ENCODE measurements around the gene PHETA1. TPM values are rescaled to one million over a fixed set of nuclear protein-coding genes. Genes with fewer than 3 reads are reported as not detected.

PHETA1 gene
- total and polyA plus RNA-seq, 2 donors (not counting 3 experiments of a cell fraction or from before 2014, with no cell fraction given) = 10.6 to 20.0 TPM

DNA sequence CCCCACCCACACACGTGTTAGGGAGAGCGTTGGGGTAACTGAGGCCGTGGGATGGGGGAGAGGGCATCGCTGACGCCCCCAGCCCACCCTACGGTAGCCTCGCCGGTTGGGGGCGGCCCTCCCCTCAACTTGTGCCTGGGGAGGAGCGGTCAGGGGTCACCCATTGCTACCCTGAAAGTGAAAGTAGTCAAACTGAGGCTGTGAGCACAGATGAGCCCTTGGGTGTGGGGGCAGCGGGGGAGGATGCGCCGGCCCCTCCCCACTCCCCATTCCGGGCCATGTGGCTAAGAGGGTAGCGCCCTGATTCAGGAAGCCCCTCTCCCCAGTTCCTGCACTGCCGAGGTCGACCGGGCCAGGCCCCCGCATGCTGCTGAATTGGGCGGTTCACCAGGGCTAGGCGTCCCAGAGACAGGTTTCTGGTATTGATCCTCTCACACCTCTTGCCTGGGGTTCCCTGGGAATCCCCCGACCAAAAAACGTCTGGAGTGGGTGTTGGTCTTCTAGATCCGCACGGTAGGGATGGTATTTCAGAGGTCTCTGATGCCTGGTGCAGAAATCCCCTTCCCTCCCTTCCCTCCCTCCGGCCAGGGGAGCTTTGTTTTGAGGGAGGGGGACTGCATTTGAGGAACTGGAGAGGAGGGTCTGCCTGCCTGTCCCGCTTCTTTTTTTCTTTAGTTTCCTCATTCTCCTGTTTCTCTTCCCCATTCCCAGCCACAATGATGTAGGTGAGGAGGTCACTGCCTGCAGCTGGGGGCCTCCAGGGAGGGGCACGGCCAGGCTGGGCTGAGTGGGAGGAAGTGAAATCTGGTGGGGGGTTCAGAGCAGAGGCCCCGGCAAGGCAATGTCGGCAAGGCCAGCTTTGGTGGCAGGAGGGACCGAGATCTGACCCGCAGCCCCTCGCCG, 37.8 kb upstream of the PHETA1 start:
- peaks cover 59% of the 10 kb centered on the region for H3K4me1 ChIP-seq (ENCODE audit: control insufficient read depth, extremely low read depth, insufficient read depth, low read length)
- ChIA-PET CTCF (interaction anchor here (0.8 to 7.7 kb wide), 6 partner anchors 10 to 44 kb away, joined by 3 to 101 read pairs (median 20); no protein-coding TSS in a partner anchor), POLR2A (no interaction called here)
- DNase-seq (ENCODE audit: low read depth, low spot score) = no peak
- H3K27me3 ChIP-seq (ENCODE audit: control insufficient read depth in 2 of 2, insufficient read depth in 2 of 2, low read length in 2 of 2) = no peaks in the 10 kb centered on the region
- dilution Hi-C loops (cut with MboI; ENCODE audit: extremely low pct_ligation_motif_present, low sequenced_read_pairs) = no loop called here
- peaks cover 58% of the 10 kb centered on the region for H3K79me2 ChIP-seq (ENCODE audit: control insufficient read depth, insufficient read depth, low read length)
- H3K4me3 ChIP-seq (replicated peaks in 1 of 3; ENCODE audit: insufficient read depth in 1 of 3, low read depth in 1 of 3, low read length in 3 of 3) = peak overlapping the region; percentile 83 to 94 (median 91)
- peak overlapping the region; percentile 96 for H3K4me2 ChIP-seq (ENCODE audit: insufficient read depth, low read length)
- no peaks in the 10 kb centered on the region for H3K36me3 ChIP-seq (ENCODE audit: control insufficient read depth in 2 of 2, extremely low read depth in 1 of 2, insufficient read depth in 2 of 2, low read length in 2 of 2)
- no peak for FAIRE-seq
- H4K20me1 ChIP-seq (replicated peaks; ENCODE audit: control insufficient read depth, extremely low read depth, insufficient read depth, low read length) = no peaks in the 10 kb centered on the region
- H3K27ac ChIP-seq (ENCODE audit: insufficient read depth, low read depth, low read length) = peak overlapping the region; percentile 87
- intact Hi-C loops (cut with micrococcal nuclease) = loop anchor here (5.0 kb wide), 1 partner anchor 191 kb away; the partner anchor contains the start of gene ATXN2
- no peak overlapping the region for H2AFZ ChIP-seq (ENCODE audit: low read depth, low read length)
- no peaks in the 10 kb centered on the region for H3K9me3 ChIP-seq (replicated peaks; ENCODE audit: control insufficient read depth, insufficient read depth, low read length)
- TF ChIP-seq EZH2 (IDR thresholded peaks at IDR 0.05; ENCODE audit: borderline replicate concordance, low read depth, low read length, severe bottlenecking) = no peak
- TF ChIP-seq JUN (IDR thresholded peaks at IDR 0.05; ENCODE audit: borderline replicate concordance, insufficient read depth, insufficient read length, low read depth) = no peak
- TF ChIP-seq POLR2A (IDR thresholded peaks at IDR 0.05; ENCODE audit: low read depth, low read length) = peak; percentile 56
- TF ChIP-seq, protein P1, sequence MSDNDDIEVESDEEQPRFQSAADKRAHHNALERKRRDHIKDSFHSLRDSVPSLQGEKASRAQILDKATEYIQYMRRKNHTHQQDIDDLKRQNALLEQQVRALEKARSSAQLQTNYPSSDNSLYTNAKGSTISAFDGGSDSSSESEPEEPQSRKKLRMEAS (IDR thresholded peaks at IDR 0.05; ENCODE audit: insufficient read depth, insufficient read length) = no peak
- no peak for TF ChIP-seq FOS (IDR thresholded peaks at IDR 0.05; ENCODE audit: borderline replicate concordance, insufficient read depth, low read length)
- TF ChIP-seq, protein P2, sequence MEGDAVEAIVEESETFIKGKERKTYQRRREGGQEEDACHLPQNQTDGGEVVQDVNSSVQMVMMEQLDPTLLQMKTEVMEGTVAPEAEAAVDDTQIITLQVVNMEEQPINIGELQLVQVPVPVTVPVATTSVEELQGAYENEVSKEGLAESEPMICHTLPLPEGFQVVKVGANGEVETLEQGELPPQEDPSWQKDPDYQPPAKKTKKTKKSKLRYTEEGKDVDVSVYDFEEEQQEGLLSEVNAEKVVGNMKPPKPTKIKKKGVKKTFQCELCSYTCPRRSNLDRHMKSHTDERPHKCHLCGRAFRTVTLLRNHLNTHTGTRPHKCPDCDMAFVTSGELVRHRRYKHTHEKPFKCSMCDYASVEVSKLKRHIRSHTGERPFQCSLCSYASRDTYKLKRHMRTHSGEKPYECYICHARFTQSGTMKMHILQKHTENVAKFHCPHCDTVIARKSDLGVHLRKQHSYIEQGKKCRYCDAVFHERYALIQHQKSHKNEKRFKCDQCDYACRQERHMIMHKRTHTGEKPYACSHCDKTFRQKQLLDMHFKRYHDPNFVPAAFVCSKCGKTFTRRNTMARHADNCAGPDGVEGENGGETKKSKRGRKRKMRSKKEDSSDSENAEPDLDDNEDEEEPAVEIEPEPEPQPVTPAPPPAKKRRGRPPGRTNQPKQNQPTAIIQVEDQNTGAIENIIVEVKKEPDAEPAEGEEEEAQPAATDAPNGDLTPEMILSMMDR (IDR thresholded peaks at IDR 0.05; ENCODE audit: extremely low read depth in 1 of 2, insufficient read depth in 1 of 2, low read depth in 1 of 2, low read length in 2 of 2) = no peak
- no peak for TF ChIP-seq POLR2AphosphoS5 (IDR thresholded peaks at IDR 0.05; ENCODE audit: insufficient read depth, low read depth, low read length)
- TF ChIP-seq MYC (IDR thresholded peaks at IDR 0.05; ENCODE audit: low read depth, low read length) = no peak
- BruUV-seq (replicated peaks) = no TSS peak
- no peaks in the 10 kb centered on the region for H3K9me1 ChIP-seq (replicated peaks; ENCODE audit: control insufficient read depth, extremely low read depth, insufficient read depth, low read length)
- peak overlapping the region; percentile 95 for H3K9ac ChIP-seq (replicated peaks; ENCODE audit: extremely low read depth, insufficient read depth, low read length)

All from endothelial cell of umbilical vein (primary cell).